ENCODE results near the gene PLOD1.
A peak's percentile ranks its signal among the peaks of the same experiment; 100 is the strongest.
"Not testable (repeated sequence)": the region's sequence is repeated elsewhere in the genome, so short reads cannot be mapped to it uniquely, and the experiment has no call there.

Gene PLOD1

GRCh38 chr1:11920239-11920903 is 14.1 kb upstream of the PLOD1 start:
- intact Hi-C loops (cut with DNase I; ENCODE audit: low total_unique reads): no loop called here
- TF ChIP-seq CTCF (IDR thresholded peaks at IDR 0.05): no peak
- Histone ChIP-seq H3K9me3 (no peaks in the 10 kb centered on the region), H3K36me3 (peaks cover 23 to 49% (median 32%) of the 10 kb centered on the region in 3 donors), H3K27ac (peak overlapping the region; percentile 58 to 80), H3K27me3 (no peaks in the 10 kb centered on the region), H3K4me3 (no peak overlapping the region), H3K4me1 (peaks cover 0 to 76% (median 65%) of the 10 kb centered on the region in 4 donors)
- no peak for DNase-seq

GRCh38 chr1:11921022-11921421 is 13.5 kb upstream of the PLOD1 start:
- Histone ChIP-seq H3K36me3 (peaks cover 23 to 49% (median 32%) of the 10 kb centered on the region in 3 donors), H3K4me3 (no peak overlapping the region), H3K27me3 (no peaks in the 10 kb centered on the region), H3K9me3 (no peaks in the 10 kb centered on the region), H3K27ac (peak overlapping the region; percentile 58 to 80), H3K4me1 (peaks cover 0 to 78% (median 66%) of the 10 kb centered on the region in 4 donors)
- intact Hi-C loops (cut with DNase I; ENCODE audit: low total_unique reads): no loop called here
- TF ChIP-seq CTCF (IDR thresholded peaks at IDR 0.05): no peak
- no peak for DNase-seq

GRCh38 chr1:11923069-11923826 is 11.3 kb upstream of the PLOD1 start:
- peak overlapping the region in 1 of 2 donors; percentile 61 for H3K27ac ChIP-seq
- peaks cover 0 to 74% (median 63%) of the 10 kb centered on the region in 4 donors for H3K4me1 ChIP-seq
- DNase-seq: no peak
- H3K9me3 ChIP-seq: no peaks in the 10 kb centered on the region
- H3K27me3 ChIP-seq: no peaks in the 10 kb centered on the region
- no peak for TF ChIP-seq CTCF (IDR thresholded peaks at IDR 0.05)
- intact Hi-C loops (cut with DNase I; ENCODE audit: low total_unique reads): no loop called here
- H3K4me3 ChIP-seq: peak overlapping the region in 1 of 2 donors; percentile 65
- peaks cover 23 to 44% (median 24%) of the 10 kb centered on the region in 3 donors for H3K36me3 ChIP-seq

- Histone ChIP-seq H3K27me3 (no peaks in the 10 kb centered on the region), H3K4me1 (peaks cover 0 to 69% (median 58%) of the 10 kb centered on the region in 4 donors), H3K4me3 (peak overlapping the region in 1 of 2 donors; percentile 65), H3K36me3 (peaks cover 21 to 44% (median 23%) of the 10 kb centered on the region in 3 donors), H3K9me3 (no peaks in the 10 kb centered on the region), H3K27ac (peak overlapping the region; percentile 35 to 61)
- intact Hi-C loops (cut with DNase I; ENCODE audit: low total_unique reads): no loop called here
- DNase-seq: no peak
- no peak for TF ChIP-seq CTCF (IDR thresholded peaks at IDR 0.05)
Observed at GRCh38 chr1:11923827-11924113, 10.7 kb upstream of the PLOD1 start.

- Histone ChIP-seq H3K4me3 (peak overlapping the region; percentile 65 to 74), H3K27me3 (no peaks in the 10 kb centered on the region), H3K4me1 (peaks cover 0 to 65% (median 53%) of the 10 kb centered on the region in 4 donors), H3K27ac (peak overlapping the region; percentile 21 to 61), H3K9me3 (no peaks in the 10 kb centered on the region), H3K36me3 (peaks cover 18 to 39% (median 21%) of the 10 kb centered on the region in 3 donors)
- TF ChIP-seq CTCF (IDR thresholded peaks at IDR 0.05): no peak
- DNase-seq: no peak
- intact Hi-C loops (cut with DNase I; ENCODE audit: low total_unique reads): no loop called here
Observed at GRCh38 chr1:11924334-11925195, 10.0 kb upstream of the PLOD1 start.

- H3K27me3 ChIP-seq; DNase-seq; H3K9me3 ChIP-seq; intact Hi-C loops (cut with DNase I; ENCODE audit: low total_unique reads): not testable (repeated sequence)
- Histone ChIP-seq H3K4me3 (peak overlapping the region; percentile 65 to 74), H3K4me1 (peaks cover 0 to 65% (median 53%) of the 10 kb centered on the region in 4 donors), H3K36me3 (peaks cover 15 to 31% (median 19%) of the 10 kb centered on the region in 3 donors), H3K27ac (peak overlapping the region; percentile 56 to 61)
Observed at GRCh38 chr1:11925196-11925937, 9.2 kb upstream of the PLOD1 start.

Measured in tibial artery (tissue), 4 donors.